Hair follicle dermal papilla cell (primary cell): ENCODE measurements around the gene XRN2. TPM values are rescaled to one million over a fixed set of nuclear protein-coding genes. Genes with fewer than 3 reads are reported as not detected.

Experiments used
- small RNA-seq: library from RNA; depleted of rRNA; stranded (forward); fragments of <200 nt; gene quantifications from one replicate; pipeline ENCODE3, GENCODE V24; 2012
- total RNA-seq: library from RNA; depleted of rRNA; stranded (reverse); fragments of >200 nt; gene quantifications from 2 replicates; pipeline ENCODE4 v1.2.3, GENCODE V29; 2012

The XRN2 gene
- 77.6 and 84.7 TPM in 2 replicates for total RNA-seq

DNA sequence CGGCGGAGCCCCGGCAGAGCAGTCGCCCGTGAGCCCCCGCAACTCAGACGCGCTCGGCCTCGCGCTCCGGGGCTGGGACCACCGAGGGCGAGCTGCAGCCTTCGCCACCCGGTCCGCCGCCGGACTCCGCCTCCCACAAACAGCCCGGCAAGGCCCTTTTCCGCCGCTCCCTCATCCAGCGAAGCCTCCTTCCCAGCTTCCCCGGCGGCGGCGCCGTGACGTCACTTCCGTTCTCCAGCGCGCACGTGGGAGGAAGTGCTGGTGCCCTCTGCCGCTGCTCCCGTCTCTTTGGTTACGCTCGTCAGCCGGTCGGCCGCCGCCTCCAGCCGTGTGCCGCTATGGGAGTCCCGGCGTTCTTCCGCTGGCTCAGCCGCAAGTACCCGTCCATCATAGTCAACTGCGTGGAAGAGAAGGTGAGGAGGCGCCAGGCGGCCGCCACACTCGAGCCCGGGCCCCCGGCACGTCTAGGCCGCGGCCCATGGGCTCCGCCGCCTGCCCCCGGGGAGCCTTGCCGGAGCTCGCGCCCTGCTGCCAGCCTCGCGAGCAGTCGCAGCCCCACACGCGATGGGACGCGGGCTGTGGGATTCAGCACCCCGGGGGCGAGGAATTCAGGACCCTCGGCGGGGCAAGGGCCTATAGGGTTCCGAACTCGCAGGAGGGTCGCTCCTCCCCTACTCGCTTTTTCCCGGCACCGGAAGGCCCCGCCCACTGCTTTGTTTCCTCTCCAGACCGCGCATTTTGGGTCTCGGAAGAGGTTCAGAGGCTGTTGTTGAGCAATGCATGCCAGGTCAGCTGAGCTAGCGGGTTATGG lies at the start of gene XRN2:
TSS of gene XRN2 (plus strand) at position 271 of the 811 bp plus-strand sequence. CDS start at position 339, 68 bp downstream.

GRCh38 chr20:21397341-21398108 lies 94.4 kb downstream of the XRN2 start, which contains the start of gene NKX2-4:
NKX2-4 (minus strand) TSS chr20:21397526; CDS start chr20:21397399, 127 bp downstream.

Small RNAs within 50 kb of the gene (small RNA-seq; reads per million reads assigned to genes)
- not detected for gene RN7SKP140

Other genes with a start within 250 kb of the XRN2 start
- not detected in 2 replicates for gene LINC00237, start 197.0 kb upstream of the XRN2 start, total RNA-seq
- 27.1 and 30.1 TPM in 2 replicates for gene KIZ, start 177.2 kb upstream of the XRN2 start, total RNA-seq
- gene NKX2-4, start 94.2 kb downstream of the XRN2 start, total RNA-seq: not detected in 2 replicates
- gene NKX2-2, start 210.7 kb downstream of the XRN2 start, total RNA-seq: not detected in 2 replicates